Smooth muscle cell (in vitro differentiated cells): ENCODE results near the gene SMAD9. TPM values are rescaled to one million over a fixed set of nuclear protein-coding genes. Genes with fewer than 3 reads are reported as not detected.

Experiments
- DNase-seq: peaks from one replicate; lab custom pipeline; 2025; ENCODE audit not compliant: unreplicated experiment; lab: John Stamatoyannopoulos, UW
- H2AFZ ChIP-seq: fragments of 200-600 bp; sonication (generic); 2 replicates; pipeline ENCODE4 v1.6.0; 2016; ENCODE audit warnings: antibody characterized with exemption, low read depth, mild to moderate bottlenecking
- H3F3A ChIP-seq: fragments of 200-600 bp; sonication (generic); 2 replicates; pipeline ENCODE4 v1.6.0; 2017; ENCODE audit warnings: antibody characterized with exemption, low read depth
- H3K27ac ChIP-seq: fragments of 200-600 bp; sonication (generic); 2 replicates; pipeline ENCODE4 v1.5.1; 2016; ENCODE audit warnings: low read depth, mild to moderate bottlenecking
- H3K27me3 ChIP-seq: fragments of 200-600 bp; sonication (generic); 2 replicates; pipeline ENCODE4 v1.6.1; 2016; ENCODE audit warnings: low read depth, mild to moderate bottlenecking
- H3K36me3 ChIP-seq: fragments of 200-600 bp; sonication (generic); 2 replicates; pipeline ENCODE4 v1.5.1; 2016; ENCODE audit warnings: low read depth
- H3K4me1 ChIP-seq: fragments of 200-600 bp; sonication (generic); 2 replicates; pipeline ENCODE4 v1.5.1; 2016; ENCODE audit warnings: low read depth
- H3K4me2 ChIP-seq: fragments of 200-600 bp; sonication (generic); 2 replicates; pipeline ENCODE4 v1.6.0; 2016; ENCODE audit warnings: mild to moderate bottlenecking
- H3K4me3 ChIP-seq: fragments of 200-600 bp; sonication (generic); 2 replicates; pipeline ENCODE4 v1.5.1; 2016; ENCODE audit warnings: mild to moderate bottlenecking
- H3K79me2 ChIP-seq: fragments of 200-600 bp; sonication (generic); 2 replicates; pipeline ENCODE4 v1.6.0; 2016; ENCODE audit warnings: low read depth, mild to moderate bottlenecking
- H3K9ac ChIP-seq: fragments of 200-600 bp; sonication (generic); 2 replicates; pipeline ENCODE4 v1.6.0; 2016; ENCODE audit warnings: low read depth
- H3K9me3 ChIP-seq: fragments of 200-600 bp; sonication (generic); replicated peaks from 2 replicates; pipeline ENCODE4 v1.5.1; 2016; ENCODE audit warnings: low read depth
- H4K20me1 ChIP-seq: fragments of 200-600 bp; sonication (generic); 2 replicates; pipeline ENCODE4 v1.6.0; 2016; ENCODE audit warnings: low read depth
- CTCF ChIP-seq: fragments of 200-600 bp; sonication (generic); IDR thresholded peaks from 2 replicates; pipeline ENCODE4 v1.5.1; 2017; ENCODE audit warnings: borderline replicate concordance, mild to moderate bottlenecking, antibody characterized with exemption; ENCODE audit not compliant: insufficient read depth, poor library complexity, severe bottlenecking
- WGBS: methylation state at CpG from one replicate; pipeline ENCODE4 v1.1.7; 2016; ENCODE audit warnings: low lambda C conversion rate; 5-methylcytosine and 5-hydroxymethylcytosine counted together
- polyA plus RNA-seq: library from polyadenylated mRNA; unstranded; fragments of >200 nt; fragmentation: Nextera tagmentation; extraction: Ambion mirVana; gene quantifications from 2 replicates; pipeline ENCODE4 v1.2.1, GENCODE V29; 2016
- total RNA-seq: library from RNA; depleted of rRNA; stranded (reverse); fragments of >200 nt; gene quantifications from 2 replicates; pipeline ENCODE4 v1.2.3, GENCODE V29; 2014

The SMAD9 gene
- total and polyA plus RNA-seq, 2 experiments from 2014 or later, result 6.6 to 7.1 TPM

GRCh38 chr13:36839981-36840380 is 80.1 kb downstream of the SMAD9 start:
- Histone ChIP-seq H3K9ac (no peak overlapping the region), H4K20me1 (no peaks in the 10 kb centered on the region), H2AFZ (no peak overlapping the region), H3K4me1 (no peaks in the 10 kb centered on the region), H3K36me3 (no peaks in the 10 kb centered on the region), H3K9me3 (no peaks in the 10 kb centered on the region), H3K27me3 (no peaks in the 10 kb centered on the region), H3F3A (peaks cover 3% of the 10 kb centered on the region), H3K4me2 (no peak overlapping the region), H3K79me2 (no peaks in the 10 kb centered on the region), H3K27ac (no peak overlapping the region), H3K4me3 (no peak overlapping the region)
- DNase-seq, result no peak
- TF ChIP-seq CTCF, result no peak
- WGBS, result 80% methylated on average over 12 of the region's 12 CpGs

GRCh38 chr13:36839281-36839680 is 80.8 kb downstream of the SMAD9 start:
- no peak overlapping the region for H3K27ac ChIP-seq
- no peak for DNase-seq
- WGBS, result 39% methylated on average over 3 of the region's 3 CpGs
- H3K9ac ChIP-seq, result no peak overlapping the region
- no peak overlapping the region for H3K4me3 ChIP-seq
- H4K20me1 ChIP-seq, result no peaks in the 10 kb centered on the region
- no peaks in the 10 kb centered on the region for H3K9me3 ChIP-seq
- peaks cover 3% of the 10 kb centered on the region for H3F3A ChIP-seq
- no peaks in the 10 kb centered on the region for H3K4me1 ChIP-seq
- H3K27me3 ChIP-seq, result no peaks in the 10 kb centered on the region
- TF ChIP-seq CTCF, result no peak
- H2AFZ ChIP-seq, result no peak overlapping the region
- no peaks in the 10 kb centered on the region for H3K79me2 ChIP-seq
- H3K4me2 ChIP-seq, result no peak overlapping the region
- no peaks in the 10 kb centered on the region for H3K36me3 ChIP-seq

GRCh38 chr13:36837354-36838092 is 82.5 kb downstream of the SMAD9 start:
- Histone ChIP-seq H3K4me2 (no peak overlapping the region), H3K36me3 (no peaks in the 10 kb centered on the region), H3K27ac (no peak overlapping the region), H3K79me2 (no peaks in the 10 kb centered on the region), H3K9me3 (no peaks in the 10 kb centered on the region), H3K4me1 (no peaks in the 10 kb centered on the region), H3K9ac (no peak overlapping the region), H3K27me3 (no peaks in the 10 kb centered on the region), H4K20me1 (no peaks in the 10 kb centered on the region), H3F3A (peaks cover 3% of the 10 kb centered on the region), H3K4me3 (no peak overlapping the region), H2AFZ (no peak overlapping the region)
- WGBS, result 69% methylated on average over 4 of the region's 4 CpGs
- DNase-seq, result no peak
- TF ChIP-seq CTCF, result no peak

GRCh38 chr13:36834299-36834698 is 85.7 kb downstream of the SMAD9 start:
- Histone ChIP-seq H3K9me3 (no peaks in the 10 kb centered on the region), H3F3A (peaks cover 3% of the 10 kb centered on the region), H3K79me2 (no peaks in the 10 kb centered on the region), H3K36me3 (no peaks in the 10 kb centered on the region), H2AFZ (no peak overlapping the region), H3K4me2 (no peak overlapping the region), H4K20me1 (no peaks in the 10 kb centered on the region), H3K9ac (no peak overlapping the region), H3K4me1 (no peaks in the 10 kb centered on the region), H3K27me3 (no peaks in the 10 kb centered on the region), H3K4me3 (no peak overlapping the region), H3K27ac (no peak overlapping the region)
- WGBS, result 95% methylated on average over 3 of the region's 3 CpGs
- no peak for TF ChIP-seq CTCF
- DNase-seq, result no peak
